ENCODE results near the gene CELA2A. TPM values are rescaled to one million over a fixed set of nuclear protein-coding genes. Genes with fewer than 3 reads are reported as not detected.

The CELA2A gene
- total RNA-seq = not detected in 2 replicates

DNA sequence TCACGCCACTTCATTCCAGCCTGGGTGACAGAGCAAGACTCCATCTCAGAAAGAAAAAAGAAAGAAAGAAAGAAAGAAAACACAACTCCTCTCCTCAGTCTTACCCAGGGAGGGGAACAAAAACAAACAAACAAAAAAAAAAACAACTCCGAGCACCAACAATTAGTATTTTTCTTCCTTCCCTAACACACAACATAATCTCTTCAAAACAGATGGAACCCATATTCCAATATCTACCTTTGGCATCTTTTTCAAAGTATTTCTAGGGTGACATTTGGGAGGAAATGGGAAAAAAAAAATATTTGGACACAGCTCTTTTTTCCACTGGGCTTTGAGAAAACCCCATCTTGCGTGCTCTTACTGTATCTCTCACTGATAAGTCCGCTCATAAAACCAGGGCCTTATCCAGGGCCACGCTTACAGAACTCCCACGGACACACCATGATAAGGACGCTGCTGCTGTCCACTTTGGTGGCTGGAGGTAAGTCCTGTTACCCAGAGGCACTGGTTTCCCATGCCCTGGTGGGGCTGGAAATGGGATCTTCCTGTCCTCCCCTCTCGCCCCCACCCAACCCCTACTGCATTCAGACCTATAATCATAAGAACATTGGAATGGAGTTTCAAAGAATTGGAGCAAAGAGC lies at the start of gene CELA2A:
Gene CELA2A, plus strand, starts transcription at position 420 of the 642 bp plus-strand sequence. Its CDS starts 22 bp downstream, at position 442.

GRCh38 chr1:15409388-15410222 lies 46.9 kb upstream of the CELA2A start, which contains the start of gene EFHD2:
Gene EFHD2 (plus strand): TSS chr1:15409888. CDS start chr1:15409972, 84 bp downstream.

GRCh38 chr1:15475752-15476314 lies 19.3 kb downstream of the CELA2A start, which contains the start of gene CELA2B:
Gene CELA2B (plus strand): TSS chr1:15476104. CDS start chr1:15476126, 22 bp downstream.

Other genes starting within 250 kb of the CELA2A start
- 0.14 and 0.27 TPM in 2 replicates for gene FHAD1, start 209.5 kb upstream of the CELA2A start, total RNA-seq
- gene EFHD2, start 46.8 kb upstream of the CELA2A start, total RNA-seq = 78.7 and 102 TPM in 2 replicates
- gene CTRC, start 18.3 kb upstream of the CELA2A start, total RNA-seq = not detected in 2 replicates
- not detected in 2 replicates for gene CELA2B, start 19.4 kb downstream of the CELA2A start, total RNA-seq
- gene CASP9, start 67.5 kb downstream of the CELA2A start, total RNA-seq = 4.8 and 6.0 TPM in 2 replicates
- 23.8 and 25.9 TPM in 2 replicates for gene DNAJC16, start 70.1 kb downstream of the CELA2A start, total RNA-seq
- 0.93 and 2.3 TPM in 2 replicates for gene AGMAT, start 128.3 kb downstream of the CELA2A start, total RNA-seq
- gene DDI2, start 160.7 kb downstream of the CELA2A start, total RNA-seq = 35.0 and 38.3 TPM in 2 replicates
- gene PLEKHM2, start 227.6 kb downstream of the CELA2A start, total RNA-seq = 48.7 and 58.4 TPM in 2 replicates